HG02678 (cell line): ENCODE results near the gene MX1.

Experiments
- ATAC-seq: cut with Tn5 transposase; IDR thresholded peaks from one replicate; pipeline ENCODE4 v1.9.1; 2021; ENCODE audit warnings: mild to moderate bottlenecking, moderate library complexity; ENCODE audit not compliant: unreplicated experiment

MX1 gene

GRCh38 chr21:41458121-41458520, 32.1 kb downstream of the MX1 start:
- no peak for ATAC-seq

GRCh38 chr21:41458559-41458958, 32.5 kb downstream of the MX1 start:
- no peak for ATAC-seq

GRCh38 chr21:41459884-41460534, 34.0 kb downstream of the MX1 start:
- ATAC-seq = peak; percentile 16

GRCh38 chr21:41460578-41461527, 34.8 kb downstream of the MX1 start:
- peak; percentile 60 for ATAC-seq

GRCh38 chr21:41465176-41465781, 39.2 kb downstream of the MX1 start:
- ATAC-seq = no peak

- ATAC-seq = no peak
Observed at GRCh38 chr21:41466024-41466820, 40.2 kb downstream of the MX1 start.

DNA sequence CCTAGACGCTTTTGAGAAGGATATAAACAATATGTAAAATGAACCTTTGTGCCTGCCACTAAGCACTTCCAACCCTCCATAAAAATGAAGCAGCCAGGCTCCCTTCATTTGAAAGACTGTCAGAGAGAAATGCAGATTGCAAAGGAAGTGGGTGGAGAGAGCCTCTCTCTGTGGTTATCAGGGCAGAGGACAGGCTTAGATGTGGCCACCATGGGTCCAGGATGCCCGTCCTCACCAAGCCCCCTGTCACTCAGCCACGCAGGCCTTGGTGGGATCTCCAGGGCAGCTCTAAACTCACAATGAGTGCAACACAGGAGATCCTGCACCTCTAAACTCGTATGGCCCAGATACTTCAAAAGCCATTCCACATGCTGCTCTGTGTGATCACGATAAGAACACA, 44.0 kb downstream of the MX1 start:
- no peak for ATAC-seq

GRCh38 chr21:41472753-41473548, 46.9 kb downstream of the MX1 start:
- ATAC-seq = no peak

- no peak for ATAC-seq
Observed at GRCh38 chr21:41475714-41476420, 49.8 kb downstream of the MX1 start.

DNA sequence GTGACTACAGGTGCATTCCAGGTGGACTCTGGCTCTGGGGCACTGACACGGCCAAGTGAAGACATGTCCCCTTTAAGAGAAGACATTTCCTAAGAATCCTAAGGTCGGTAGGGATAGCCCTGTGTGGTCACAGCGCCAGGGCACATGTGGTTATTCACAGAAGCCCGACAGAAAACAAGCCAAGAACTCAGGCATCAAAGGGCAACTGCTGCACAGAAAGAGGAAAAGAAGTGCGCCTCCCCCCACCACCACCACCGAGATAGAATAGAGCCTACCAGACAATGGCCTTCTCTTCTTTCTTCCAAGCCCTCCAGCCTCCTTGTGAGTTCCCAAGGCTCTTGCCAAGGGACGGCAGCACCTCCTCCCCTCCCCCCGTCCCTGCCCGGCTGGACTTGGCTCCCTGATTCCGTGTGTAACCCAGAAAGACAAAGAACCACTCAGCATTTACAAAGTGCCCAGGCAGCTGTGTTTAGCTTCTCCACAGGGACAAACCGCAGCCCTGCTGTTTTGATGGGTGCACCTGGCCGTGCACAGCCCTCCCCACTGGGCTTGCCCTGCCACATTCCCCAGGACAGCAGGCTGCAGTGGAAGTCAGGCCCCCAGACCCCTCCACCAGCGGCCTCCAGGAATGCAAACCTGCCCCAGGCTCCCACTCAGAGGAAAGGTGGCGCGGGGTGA, 51.7 kb downstream of the MX1 start:
- no peak for ATAC-seq

DNA sequence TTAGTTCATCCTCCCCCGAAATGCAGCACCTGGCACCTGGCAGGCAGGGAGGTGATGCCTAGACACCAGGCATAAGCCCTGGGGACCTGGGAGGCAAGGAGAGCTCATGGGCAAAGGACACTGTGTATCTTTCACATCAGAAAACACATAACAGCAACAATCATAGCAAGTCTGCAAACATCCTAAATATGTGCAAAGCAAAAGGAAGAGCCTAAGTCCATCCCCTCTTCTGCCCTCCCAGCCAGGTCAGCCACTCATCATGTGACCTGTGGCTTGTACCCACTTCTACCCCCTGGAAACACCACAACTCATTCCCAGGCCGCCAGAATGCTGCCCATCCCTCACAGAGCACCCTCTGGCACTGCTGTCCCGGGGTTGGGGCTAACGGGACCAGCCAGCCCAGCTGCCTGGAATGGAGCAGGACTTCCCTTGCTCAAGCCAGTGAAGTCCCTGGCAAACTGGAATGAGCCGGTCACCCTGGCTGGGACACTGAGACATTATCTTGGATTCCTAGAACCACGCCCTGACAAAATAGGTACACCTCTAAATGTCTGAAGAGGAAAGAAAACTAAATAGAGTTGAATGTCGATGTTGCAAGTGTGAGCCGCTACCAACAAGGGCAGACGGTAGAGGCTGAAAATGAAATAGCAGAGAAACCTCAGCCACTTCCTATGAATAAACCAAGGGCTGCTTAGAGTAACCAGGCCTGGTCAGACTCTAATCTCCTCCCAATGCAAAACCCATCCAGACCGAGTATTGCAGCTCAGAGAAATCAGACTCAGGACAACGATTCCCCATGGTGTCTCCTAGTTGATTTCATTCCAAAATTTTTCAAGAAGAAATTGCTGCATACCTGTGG, 52.5 kb downstream of the MX1 start:
- no peak for ATAC-seq

- ATAC-seq = no peak
Observed at GRCh38 chr21:41479686-41480085, 53.6 kb downstream of the MX1 start.

DNA sequence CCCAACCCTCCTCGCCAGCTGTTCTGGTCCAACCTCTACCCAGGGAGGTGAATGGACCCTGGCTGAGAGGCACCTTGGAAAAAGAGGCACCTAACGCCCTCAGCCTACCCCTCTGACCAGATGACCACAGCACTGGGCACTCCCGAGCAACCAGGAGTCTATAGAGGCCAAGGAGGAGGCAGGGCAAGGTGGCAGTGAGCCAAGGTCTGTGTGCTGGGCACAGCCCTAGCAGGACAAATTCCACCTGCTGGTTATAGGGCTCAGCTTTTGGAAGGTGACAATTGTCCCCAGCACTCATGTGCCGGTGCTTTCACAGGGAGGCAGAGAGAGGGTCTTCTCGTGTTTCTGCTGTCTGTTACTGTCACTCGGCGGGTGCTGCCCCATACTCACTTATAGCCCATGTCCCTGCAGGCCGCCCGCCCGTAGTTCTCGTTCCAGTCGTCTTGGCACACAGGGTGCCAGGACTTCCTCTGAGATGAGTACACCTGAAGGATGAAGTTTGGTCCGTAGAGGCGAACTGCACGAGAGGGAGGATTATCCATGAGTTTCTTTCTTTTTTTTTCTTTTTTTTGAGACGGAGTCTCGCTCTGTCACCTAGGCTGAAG, 54.1 kb downstream of the MX1 start:
- no peak for ATAC-seq

GRCh38 chr21:41481191-41481590, 55.2 kb downstream of the MX1 start:
- ATAC-seq = no peak

- ATAC-seq = no peak
Observed at GRCh38 chr21:41482301-41482700, 56.3 kb downstream of the MX1 start.

DNA sequence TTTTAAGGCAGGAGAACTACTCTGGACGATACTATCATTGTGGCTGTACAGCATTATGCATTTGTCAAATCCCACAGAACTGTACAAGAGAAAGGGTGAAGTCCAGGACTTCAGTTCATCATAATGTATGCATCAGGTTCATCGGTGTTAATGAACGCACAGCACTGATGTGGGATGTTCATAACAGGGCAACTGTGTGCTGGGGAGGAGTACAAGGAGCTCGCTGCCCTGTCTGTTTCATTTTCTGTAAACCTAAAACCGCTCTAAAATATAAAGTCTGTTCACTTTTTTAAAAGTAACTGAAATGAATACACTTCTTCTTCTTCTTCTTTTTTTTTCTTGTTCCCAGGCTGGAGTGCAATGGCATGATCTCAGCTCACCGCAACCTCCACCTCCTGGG, 56.9 kb downstream of the MX1 start:
- ATAC-seq = no peak

DNA sequence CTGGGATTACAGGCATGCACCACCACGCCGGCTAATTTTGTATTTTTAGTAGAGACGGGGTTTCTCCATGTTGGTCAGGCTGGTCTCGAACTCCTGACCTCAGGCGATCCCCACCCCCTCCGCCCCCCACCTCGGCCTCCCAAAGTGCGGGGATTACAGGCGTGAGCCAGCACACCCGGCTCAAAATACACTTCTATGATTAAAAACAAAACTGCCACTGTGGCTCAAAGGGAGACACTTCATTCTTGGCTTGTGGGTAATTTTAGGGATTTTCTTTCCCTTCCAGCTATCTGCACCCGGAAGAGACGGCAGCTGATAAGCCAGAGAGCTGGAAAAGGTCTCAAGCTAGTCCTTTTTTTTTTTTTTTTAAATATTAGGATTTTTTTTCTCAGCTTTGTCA, 57.4 kb downstream of the MX1 start:
- ATAC-seq = no peak

DNA sequence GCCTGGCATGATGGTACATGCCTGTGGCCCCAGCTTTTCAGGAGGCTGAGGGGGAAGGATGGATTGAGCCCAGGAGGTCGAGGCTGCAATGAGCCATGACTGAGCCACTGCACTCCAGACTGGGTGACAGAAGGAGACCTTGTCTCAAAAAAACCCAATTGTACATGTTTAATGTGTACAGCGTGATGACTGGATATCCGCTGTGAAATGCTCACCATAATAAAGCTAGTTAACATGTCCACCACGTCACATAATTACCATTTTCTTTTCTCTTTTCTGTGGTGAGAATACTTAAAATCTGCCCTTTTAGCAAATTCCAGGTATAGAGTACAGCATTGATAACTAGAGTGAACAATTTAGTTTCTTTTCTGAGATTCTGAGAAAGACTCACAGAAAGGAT, 57.9 kb downstream of the MX1 start:
- ATAC-seq = no peak
